GM19035 (cell line): Measurements from ENCODE around the gene SLC6A7.

Experiments used
- ATAC-seq: cut with Tn5 transposase; IDR thresholded peaks from one replicate; pipeline ENCODE4 v1.9.1; 2021; ENCODE audit not compliant: unreplicated experiment

SLC6A7 gene

GRCh38 chr5:150172145-150172544 lies 17.7 kb upstream of the SLC6A7 start:
- no peak for ATAC-seq

DNA sequence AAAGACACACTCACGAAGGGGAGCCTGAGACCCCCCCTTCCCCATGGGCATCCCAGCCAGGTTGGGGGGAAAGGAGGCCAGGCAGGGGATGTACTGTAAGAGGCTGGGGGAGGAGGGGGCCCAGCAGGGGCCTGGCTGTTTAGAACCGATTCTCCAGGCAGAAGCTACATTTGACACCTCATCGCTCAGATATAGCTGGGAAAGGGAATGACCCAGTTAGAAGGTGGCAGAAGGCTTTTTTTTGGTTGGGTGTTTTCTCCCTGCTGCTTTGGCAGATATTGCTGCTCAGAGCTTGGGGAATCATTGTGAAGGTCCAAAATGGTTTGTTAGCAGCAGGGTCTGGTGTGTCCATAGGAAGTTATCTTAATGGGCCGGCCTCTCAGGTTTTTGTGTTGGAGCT lies 17.3 kb upstream of the SLC6A7 start:
- no peak for ATAC-seq

- ATAC-seq, result no peak
These were observed 16.7 kb upstream of the SLC6A7 start for GRCh38 chr5:150173161-150173560.

DNA sequence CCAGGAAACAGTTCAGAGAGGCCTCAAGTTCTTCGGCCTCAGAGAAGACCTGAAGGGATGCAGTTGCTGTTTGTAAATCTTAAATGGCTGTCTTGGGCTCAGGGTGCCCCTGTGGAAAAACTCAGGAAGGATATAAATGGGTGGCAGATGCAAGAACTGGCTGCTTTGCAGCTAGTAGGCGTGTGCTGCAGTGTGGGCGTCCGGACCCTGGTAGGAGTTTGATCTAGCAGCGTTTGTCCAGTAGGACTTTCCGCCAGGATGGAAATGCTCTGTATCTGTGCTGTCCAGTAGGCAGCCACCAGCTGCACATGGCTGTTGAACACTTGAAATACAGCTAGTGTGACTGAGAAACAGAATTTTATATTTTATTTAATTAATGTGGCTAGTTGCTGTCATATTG lies 15.6 kb upstream of the SLC6A7 start:
- no peak for ATAC-seq

DNA sequence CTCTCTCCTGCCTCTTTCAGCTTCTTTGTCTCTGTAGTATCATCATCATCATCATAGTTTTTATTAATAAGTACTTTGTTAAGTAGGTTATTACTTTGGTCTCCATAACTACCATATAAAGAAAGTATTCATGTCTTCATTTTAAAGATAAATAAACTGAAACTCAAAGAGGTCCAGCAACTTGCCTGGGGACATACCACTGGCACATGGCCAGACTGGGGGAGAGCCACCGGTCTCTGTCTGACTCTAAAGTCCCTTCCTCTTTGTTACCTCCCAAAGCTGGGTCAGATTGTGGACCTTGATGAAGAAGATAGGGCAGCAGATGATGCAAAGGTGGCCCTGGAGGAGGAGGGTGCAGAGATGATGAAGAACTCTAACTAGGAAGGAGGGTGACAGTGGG lies 14.8 kb upstream of the SLC6A7 start:
- ATAC-seq, result no peak

- ATAC-seq, result peak; percentile 62
These were observed 14.3 kb upstream of the SLC6A7 start for GRCh38 chr5:150175536-150175935.

DNA sequence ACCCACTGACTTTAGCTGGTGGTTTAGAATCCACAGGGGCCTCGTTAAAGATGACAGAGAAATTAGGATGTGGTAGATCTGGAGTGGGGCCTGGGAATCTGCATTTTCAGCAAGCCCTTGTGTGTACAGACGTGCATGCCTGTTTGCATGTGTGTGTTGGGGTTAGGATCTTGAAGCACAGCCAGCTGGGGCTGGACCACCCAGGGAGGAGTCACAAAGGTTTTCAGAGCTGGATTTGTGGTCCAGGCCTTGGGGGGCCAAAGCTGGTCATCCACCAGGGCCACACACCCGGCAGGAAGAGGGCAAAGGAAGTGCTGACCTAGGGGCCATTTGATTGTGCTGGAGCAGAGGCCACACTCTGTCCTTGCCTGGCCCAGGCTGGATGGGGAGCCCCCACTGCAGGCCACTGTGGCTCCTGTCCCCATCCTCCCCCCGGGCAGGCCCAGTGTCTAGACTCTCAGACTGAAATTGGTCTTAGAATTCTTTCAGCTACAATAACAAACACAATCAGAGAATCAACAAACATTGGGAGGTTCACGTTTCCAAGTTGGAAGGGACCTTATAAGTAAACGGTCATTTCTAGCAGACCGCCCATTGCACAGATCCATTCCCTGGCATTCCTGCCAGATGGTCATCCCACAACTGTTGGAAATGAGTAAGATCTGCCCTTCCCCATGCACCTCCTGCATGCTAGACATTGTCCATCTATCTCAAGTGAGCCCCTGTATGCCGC lies 13.0 kb upstream of the SLC6A7 start:
- ATAC-seq, result no peak

DNA sequence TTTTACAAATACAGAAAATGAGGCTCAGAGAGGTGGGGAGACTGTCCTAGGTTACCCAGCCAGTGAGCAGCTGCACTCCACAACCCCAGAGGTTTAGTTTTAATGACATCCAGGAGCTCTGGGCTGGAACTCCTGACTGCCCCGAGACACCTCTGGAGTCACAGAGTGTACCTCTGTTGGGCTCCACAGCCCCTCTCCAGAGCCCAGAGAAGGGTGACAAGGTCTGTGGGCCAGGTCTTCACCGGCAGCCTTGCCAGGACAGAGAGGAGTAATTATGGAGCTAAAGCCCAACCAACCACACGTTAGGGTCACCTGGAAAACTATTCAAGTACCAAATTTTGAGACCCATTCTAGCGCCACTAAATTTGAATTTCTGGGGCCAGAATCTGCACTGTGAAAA lies 12.1 kb upstream of the SLC6A7 start:
- ATAC-seq, result no peak

DNA sequence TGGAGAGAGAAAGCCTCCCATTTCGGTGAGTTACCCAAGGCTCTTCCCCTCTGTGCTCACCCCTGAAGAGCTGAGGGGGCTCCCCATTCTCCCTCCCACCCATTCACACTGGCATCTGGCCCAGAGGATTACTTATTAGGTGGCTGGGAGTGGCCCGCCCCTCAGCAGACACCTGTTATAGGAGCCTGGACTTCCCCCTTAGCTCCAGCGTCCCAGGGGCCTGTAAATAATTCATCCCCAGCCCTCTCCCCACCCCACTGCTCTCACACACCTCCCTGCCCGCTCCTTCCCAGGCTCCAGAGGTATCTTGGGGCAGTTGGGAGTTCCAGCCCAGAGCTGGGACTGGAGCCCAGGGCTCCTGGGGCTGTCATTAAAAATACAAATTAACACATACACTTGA lies 11.6 kb upstream of the SLC6A7 start:
- no peak for ATAC-seq

DNA sequence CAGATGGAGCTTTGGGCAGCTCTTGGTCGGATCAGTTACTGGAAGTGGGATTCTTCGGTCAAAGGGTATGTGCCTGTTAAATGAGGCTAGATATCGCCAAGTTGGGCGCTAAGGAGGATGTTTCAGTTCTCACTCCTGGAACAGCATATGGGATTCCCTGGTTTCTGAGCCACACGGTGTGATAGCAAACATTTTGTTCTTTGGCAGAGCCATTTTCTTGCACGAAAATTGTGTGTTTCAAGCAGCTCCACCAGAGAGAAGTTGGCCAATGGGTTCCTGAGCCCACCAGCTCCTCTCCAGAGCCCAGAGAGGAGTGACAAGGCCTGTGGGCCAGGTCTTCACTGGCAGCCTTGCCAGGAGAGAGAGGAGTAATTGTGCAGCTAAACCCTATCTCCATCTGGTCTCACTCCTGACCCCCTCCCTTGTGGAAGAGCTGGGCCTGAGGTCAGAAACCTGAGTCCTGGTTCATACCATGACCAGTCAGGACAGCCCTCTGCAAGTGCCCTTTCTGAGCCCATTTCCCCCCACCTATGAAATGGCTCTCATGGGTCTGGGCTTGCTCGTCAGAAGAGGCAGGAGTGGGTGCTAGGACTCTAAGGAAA lies 10.7 kb upstream of the SLC6A7 start:
- no peak for ATAC-seq

GRCh38 chr5:150180241-150181026 lies 9.4 kb upstream of the SLC6A7 start:
- ATAC-seq, result no peak

- no peak for ATAC-seq
These were observed 8.8 kb upstream of the SLC6A7 start for GRCh38 chr5:150181027-150181426.

GRCh38 chr5:150181766-150182545 lies 7.9 kb upstream of the SLC6A7 start:
- ATAC-seq, result no peak

DNA sequence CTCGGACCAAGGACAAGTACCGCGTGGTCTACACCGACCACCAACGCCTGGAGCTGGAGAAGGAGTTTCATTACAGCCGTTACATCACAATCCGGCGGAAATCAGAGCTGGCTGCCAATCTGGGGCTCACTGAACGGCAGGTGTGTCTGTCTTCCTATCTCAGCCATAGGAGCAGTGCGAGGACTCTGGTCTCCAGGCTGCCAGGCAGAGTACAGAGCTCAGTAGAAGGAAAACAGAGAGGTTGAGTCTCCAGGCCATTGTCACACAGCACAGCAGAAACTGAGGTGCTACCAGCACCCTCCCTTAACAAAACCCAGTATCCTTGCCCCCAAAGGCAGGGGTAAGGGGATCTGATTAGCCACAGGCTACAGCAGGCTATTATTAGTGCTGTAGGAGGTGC lies 7.1 kb upstream of the SLC6A7 start:
- no peak for ATAC-seq

- ATAC-seq, result no peak
These were observed 6.4 kb upstream of the SLC6A7 start for GRCh38 chr5:150183436-150183835.

GRCh38 chr5:150184006-150184405 lies 5.9 kb upstream of the SLC6A7 start:
- no peak for ATAC-seq

- no peak for ATAC-seq
These were observed 4.6 kb upstream of the SLC6A7 start for GRCh38 chr5:150184990-150185912.

- ATAC-seq, result no peak
These were observed 3.7 kb upstream of the SLC6A7 start for GRCh38 chr5:150186137-150186536.

DNA sequence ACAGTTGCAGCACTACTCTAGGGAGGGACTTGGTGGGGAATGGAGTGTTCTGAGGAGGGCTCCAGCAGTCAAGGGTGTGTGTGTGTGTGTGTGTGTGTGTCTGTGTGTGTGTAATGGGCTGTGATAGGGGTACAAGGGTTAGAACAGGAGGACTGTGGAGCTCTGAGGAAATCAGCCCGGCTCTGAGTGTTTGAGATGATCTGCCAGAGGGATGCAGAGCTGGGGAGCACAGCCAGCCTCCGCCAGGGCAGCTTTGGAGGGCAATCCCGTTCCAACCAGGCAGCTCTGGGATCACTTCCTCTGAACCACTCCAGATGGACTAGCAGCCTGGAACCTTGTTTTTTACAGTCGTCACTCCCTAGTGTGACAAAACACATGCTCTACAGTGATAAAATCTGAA lies 3.0 kb upstream of the SLC6A7 start:
- no peak for ATAC-seq

DNA sequence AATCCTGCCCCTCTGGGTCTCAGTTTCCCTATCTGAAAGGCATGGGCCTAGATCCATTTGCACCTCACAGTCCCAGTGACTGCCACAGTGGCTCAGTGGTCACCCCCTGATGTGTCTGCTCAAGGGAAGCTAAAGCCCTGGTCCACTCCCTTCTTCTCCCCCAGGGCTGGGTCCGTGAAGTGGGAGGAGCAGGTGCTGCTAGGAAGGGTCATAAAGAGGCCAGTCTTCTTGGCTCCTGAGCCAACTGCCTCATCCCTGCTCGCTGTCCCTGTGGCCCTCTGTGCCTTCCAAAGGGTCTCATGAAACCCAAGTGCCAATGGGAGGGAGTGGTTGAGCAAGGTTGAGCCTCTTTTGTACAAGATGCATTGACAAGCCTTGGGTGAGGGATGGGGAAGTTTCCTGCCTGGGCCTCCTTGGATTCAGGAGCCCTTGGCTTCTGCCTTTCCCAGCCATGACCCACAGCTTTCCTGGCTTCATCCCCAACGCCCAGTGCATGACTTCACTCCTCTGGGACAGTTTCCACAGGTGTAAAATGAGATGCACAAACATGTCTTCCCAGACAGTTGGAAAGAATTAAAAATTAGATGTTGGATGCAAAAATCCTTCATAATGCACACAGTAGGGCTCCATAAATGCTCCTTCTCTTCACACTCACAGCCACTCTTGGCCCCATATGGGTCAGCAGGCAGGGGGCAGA lies 1.6 kb upstream of the SLC6A7 start:
- no peak for ATAC-seq
